Measurements from ENCODE around the gene SCNN1A.

SCNN1A gene

DNA sequence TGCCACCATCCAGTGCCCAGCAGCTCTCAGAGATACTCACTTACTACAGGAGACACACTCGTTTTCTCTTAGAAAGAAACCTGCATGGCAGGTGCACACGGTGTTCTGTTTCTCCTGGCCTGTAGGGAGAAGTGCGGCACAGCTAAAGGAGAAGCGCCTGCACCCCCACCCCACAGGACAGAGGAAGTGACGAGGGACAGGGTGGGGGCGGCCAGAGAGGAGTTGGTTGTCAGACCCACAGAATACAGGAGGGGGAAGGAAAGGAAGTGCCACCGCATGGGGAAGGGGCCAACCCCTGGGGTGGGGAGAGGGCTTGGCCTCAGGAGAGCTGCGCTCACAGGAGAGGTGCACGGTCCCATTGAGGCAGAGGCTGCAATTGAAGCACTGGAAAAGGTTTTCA lies 42.3 kb downstream of the SCNN1A start:
- Histone ChIP-seq H3K4me1 (ENCODE audit: insufficient read depth, low read length) (peaks cover 53% of the 10 kb centered on the region), H3K9ac (ENCODE audit: low read length) (no peak overlapping the region), H3K27ac (ENCODE audit: low read depth, low read length) (peak overlapping the region; percentile 63), H3K27me3 (ENCODE audit: control insufficient read depth in 1 of 2, insufficient read depth in 2 of 2, low read length in 2 of 2) (no peaks in the 10 kb centered on the region), H3K9me3 (ENCODE audit: low read length) (no peaks in the 10 kb centered on the region), H3K36me3 (ENCODE audit: insufficient read depth, low read length) (peaks cover 63% of the 10 kb centered on the region), H3K4me3 (ENCODE audit: low read depth in 1 of 2, low read length in 2 of 2) (no peak overlapping the region)

DNA sequence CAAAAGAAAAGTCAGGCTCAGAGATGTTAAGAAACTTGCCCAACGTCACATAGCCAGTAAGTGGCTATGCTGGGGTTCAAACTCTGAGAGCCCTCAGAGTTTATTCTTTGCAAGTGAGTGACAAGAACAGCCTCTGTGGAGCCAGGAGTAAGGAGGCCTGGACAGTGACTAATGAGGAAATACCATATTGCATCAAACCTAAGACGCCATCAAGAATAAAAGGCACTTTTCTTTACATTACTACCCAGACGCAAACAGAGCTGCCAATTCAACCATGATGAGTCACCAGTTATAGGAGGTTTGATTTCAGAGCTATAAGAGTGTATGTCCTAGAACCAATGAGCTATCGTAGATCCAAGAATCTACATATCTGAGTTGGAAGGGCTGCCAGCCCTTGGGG lies 42.9 kb downstream of the SCNN1A start:
- Histone ChIP-seq H3K27me3 (ENCODE audit: control insufficient read depth in 1 of 2, insufficient read depth in 2 of 2, low read length in 2 of 2) (no peaks in the 10 kb centered on the region), H3K9me3 (ENCODE audit: low read length) (no peaks in the 10 kb centered on the region), H3K27ac (ENCODE audit: low read depth, low read length) (peak overlapping the region; percentile 63), H3K36me3 (ENCODE audit: insufficient read depth, low read length) (peaks cover 63% of the 10 kb centered on the region), H3K9ac (ENCODE audit: low read length) (no peak overlapping the region), H3K4me1 (ENCODE audit: insufficient read depth, low read length) (peaks cover 53% of the 10 kb centered on the region), H3K4me3 (ENCODE audit: low read depth in 1 of 2, low read length in 2 of 2) (no peak overlapping the region)

DNA sequence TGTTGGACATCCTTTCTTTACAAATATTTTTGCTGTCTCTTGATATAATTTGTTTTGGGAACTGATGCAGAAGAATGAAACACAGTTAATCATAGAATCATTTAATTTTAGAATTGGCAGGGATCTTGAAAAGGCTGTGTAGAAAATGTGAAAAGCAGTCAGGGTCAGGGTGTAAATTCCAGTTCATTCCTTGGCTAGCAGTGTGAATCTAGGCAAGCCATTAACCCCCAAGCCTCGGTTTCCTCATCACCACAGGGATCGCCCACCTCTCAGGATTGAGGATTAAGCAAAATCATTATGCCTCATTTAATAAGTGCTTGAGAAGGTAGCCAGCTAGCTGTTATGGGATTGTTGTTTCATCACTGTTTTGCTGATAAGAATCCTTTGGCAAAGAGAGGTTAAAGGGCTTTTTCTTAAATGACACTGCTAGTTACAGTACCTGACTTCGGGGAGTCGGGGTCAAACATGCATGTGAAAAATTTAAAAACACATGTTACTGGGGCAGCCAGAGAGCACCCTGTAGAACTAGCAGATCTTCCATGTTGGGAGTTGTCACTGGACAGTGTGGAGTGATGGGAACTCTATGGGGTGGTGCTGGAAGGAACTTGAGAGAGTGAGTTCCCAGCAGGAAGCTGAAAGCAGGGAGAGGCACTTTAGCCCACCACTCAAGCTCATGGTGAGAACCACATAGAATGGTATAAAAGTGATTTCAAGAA lies 44.2 kb downstream of the SCNN1A start:
- Histone ChIP-seq H3K27ac (ENCODE audit: low read depth, low read length) (peak overlapping the region; percentile 24), H3K4me3 (ENCODE audit: low read depth in 1 of 2, low read length in 2 of 2) (no peak overlapping the region), H3K9me3 (ENCODE audit: low read length) (no peaks in the 10 kb centered on the region), H3K4me1 (ENCODE audit: insufficient read depth, low read length) (peaks cover 53% of the 10 kb centered on the region), H3K27me3 (ENCODE audit: control insufficient read depth in 1 of 2, insufficient read depth in 2 of 2, low read length in 2 of 2) (no peaks in the 10 kb centered on the region), H3K9ac (ENCODE audit: low read length) (no peak overlapping the region), H3K36me3 (ENCODE audit: insufficient read depth, low read length) (peaks cover 63% of the 10 kb centered on the region)

DNA sequence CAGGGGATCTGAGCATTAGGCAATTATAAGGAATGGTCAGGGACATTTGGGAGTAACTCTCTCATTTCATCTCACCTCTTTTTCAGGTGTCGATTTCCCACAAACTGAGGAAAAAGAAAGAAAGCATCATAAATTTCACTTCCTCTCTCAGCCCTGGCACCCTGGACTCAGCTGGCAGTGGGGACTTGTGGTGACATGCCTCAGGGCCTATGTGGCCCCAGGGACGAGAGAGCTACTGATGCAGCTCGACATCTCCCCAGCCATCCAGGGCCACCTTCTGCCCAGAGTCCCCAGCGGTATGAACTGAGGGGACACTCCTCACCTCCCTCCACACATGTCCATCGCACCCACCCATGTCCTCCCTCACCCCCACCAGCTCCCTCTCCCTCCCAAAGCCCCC lies 45.2 kb downstream of the SCNN1A start:
- Histone ChIP-seq H3K9ac (ENCODE audit: low read length) (no peak overlapping the region), H3K4me3 (ENCODE audit: low read depth in 1 of 2, low read length in 2 of 2) (no peak overlapping the region), H3K4me1 (ENCODE audit: insufficient read depth, low read length) (peaks cover 47% of the 10 kb centered on the region), H3K27me3 (ENCODE audit: control insufficient read depth in 1 of 2, insufficient read depth in 2 of 2, low read length in 2 of 2) (no peaks in the 10 kb centered on the region), H3K27ac (ENCODE audit: low read depth, low read length) (peak overlapping the region; percentile 24), H3K9me3 (ENCODE audit: low read length) (no peaks in the 10 kb centered on the region), H3K36me3 (ENCODE audit: insufficient read depth, low read length) (peaks cover 62% of the 10 kb centered on the region)

DNA sequence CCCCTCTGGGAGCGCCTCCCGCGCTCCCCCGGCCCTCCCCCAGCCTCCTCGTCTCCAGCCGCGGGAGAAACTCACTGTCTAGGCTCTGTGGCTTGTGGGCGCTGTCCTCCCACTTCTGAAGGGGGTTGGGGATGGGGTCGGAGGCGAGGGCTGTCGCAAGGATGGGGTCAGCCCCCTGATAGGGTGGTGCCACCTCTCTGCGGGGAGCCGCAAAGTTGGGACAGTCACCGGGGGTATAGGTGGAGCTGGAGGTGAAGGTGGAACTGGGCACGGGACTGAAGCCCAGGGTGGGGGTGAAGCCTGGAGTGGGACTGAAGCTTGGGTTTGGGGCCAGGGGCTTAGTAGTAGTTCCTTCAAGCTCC lies 45.7 kb downstream of the SCNN1A start:
- peaks cover 57% of the 10 kb centered on the region for H3K36me3 ChIP-seq (ENCODE audit: insufficient read depth, low read length)
- H3K4me3 ChIP-seq (ENCODE audit: low read depth in 1 of 2, low read length in 2 of 2), result no peak overlapping the region
- peaks cover 47% of the 10 kb centered on the region for H3K4me1 ChIP-seq (ENCODE audit: insufficient read depth, low read length)
- no peaks in the 10 kb centered on the region for H3K27me3 ChIP-seq (ENCODE audit: control insufficient read depth in 1 of 2, insufficient read depth in 2 of 2, low read length in 2 of 2)
- H3K9me3 ChIP-seq (ENCODE audit: low read length), result no peaks in the 10 kb centered on the region
- no peak overlapping the region for H3K9ac ChIP-seq (ENCODE audit: low read length)
- H3K27ac ChIP-seq (ENCODE audit: low read depth, low read length), result peak overlapping the region; percentile 12

DNA sequence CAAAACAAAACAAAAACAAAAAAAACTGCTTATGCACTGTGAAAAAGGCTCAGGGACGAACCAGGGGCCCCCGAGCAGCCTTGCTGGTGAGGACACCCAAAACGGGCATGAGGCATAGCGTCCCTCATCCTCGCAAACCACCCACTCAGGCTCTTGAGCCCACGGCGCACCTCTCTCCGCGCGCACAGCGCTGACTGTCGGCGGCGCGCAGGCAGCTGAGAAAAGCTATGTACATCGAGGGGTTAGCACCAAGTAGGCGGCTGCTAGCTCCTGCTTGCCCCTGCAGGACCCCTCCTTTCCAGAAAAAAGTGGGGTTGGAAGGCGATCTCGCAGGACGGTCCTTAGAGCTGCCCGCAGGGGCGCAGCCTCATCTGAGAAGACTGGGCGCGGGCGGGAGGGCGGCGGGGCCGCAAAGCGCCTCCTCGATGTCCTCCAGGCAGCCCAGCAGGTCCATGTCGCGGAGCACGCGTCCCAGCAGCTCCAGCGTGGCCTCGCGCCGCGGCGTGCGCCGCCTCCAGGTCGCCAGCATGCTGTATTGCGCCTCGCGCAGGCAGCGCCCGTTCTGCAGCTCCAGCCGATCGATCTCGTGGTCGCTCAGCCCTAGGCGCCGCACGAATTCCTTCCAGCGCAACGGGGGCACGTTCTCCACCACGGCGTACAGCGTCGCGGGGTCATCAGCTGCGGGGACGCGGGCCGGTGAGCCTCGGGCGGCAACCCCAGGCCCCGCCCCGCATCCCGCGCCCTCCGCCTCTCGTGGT lies 46.2 kb downstream of the SCNN1A start:
- H3K9me3 ChIP-seq (ENCODE audit: low read length), result no peaks in the 10 kb centered on the region
- peaks cover 46% of the 10 kb centered on the region for H3K4me1 ChIP-seq (ENCODE audit: insufficient read depth, low read length)
- H3K36me3 ChIP-seq (ENCODE audit: insufficient read depth, low read length), result peaks cover 52% of the 10 kb centered on the region
- peak overlapping the region; percentile 43 for H3K27ac ChIP-seq (ENCODE audit: low read depth, low read length)
- no peak overlapping the region for H3K9ac ChIP-seq (ENCODE audit: low read length)
- H3K27me3 ChIP-seq (ENCODE audit: control insufficient read depth in 1 of 2, insufficient read depth in 2 of 2, low read length in 2 of 2), result no peaks in the 10 kb centered on the region
- H3K4me3 ChIP-seq (ENCODE audit: low read depth in 1 of 2, low read length in 2 of 2), result no peak overlapping the region

DNA sequence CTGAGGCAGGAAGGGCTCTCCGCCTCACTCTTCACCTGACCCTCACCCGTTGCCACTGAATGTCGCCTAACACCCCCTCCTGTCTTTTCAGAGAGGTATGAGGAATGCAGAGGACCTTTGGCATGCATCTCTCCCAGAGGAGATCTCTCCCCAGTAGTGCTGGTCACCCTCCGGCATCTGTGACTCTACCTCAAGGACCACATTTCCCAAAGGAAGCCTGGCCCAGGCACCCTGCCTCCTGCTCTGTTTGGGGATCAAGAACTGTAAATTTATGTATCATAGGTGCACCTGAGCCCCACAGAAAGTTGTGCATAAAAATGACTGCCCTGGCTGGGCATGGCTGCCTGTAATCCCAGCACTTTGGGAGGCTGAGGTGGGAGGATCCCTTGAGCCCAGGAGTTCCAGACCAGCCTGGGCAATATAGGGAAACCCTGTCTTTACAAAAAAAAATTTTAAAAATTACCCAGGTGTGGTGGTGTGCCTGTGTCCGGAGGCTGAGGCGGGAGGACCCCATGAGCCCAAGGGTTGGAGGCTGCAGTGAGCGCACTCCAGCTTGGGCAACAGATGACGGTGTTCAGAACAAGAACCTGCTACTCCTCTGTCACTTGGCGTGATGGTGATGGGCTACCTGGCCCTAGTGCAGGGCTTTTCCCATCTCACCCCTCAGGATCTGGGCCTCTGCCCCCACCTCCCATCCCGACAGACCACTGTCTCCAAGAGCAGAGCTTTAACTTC lies 47.2 kb downstream of the SCNN1A start:
- H3K27ac ChIP-seq (ENCODE audit: low read depth, low read length), result peak overlapping the region; percentile 59
- no peak overlapping the region for H3K9ac ChIP-seq (ENCODE audit: low read length)

DNA sequence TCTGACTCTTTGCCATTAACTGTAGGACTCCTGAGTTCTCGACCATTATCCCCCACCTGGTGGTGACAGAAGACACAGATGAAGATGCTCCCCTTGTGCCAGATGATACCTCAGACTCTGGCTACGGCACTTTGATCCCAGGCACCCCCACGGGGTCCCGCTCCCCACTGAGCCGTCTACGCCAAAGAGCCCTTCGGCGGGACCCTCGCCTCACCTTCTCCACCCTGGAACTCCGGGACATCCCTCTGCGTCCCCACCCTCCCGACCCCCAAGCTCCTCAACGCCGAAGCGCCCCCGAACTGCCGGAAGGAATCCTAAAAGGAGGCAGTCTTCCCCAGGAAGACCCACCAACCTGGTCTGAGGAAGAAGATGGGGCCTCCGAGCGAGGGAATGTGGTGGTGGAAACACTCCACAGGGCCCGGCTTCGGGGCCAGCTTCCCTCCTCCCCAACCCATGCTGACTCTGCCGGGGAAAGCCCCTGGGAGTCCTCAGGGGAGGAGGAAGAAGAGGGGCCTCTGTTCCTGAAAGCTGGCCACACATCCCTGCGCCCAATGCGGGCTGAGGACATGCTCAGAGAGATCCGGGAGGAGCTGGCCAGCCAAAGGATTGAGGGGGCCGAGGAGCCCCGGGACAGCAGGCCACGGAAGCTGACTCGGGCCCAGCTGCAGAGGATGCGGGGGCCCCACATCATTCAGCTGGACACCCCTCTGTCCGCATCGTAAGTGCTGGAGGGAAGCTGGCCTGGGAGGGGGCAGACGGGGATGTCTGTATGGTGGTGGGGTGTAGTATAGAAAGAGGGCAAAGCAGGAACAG lies 47.9 kb downstream of the SCNN1A start:
- peaks cover 35% of the 10 kb centered on the region for H3K36me3 ChIP-seq (ENCODE audit: insufficient read depth, low read length)
- peak overlapping the region; percentile 88 for H3K9ac ChIP-seq (ENCODE audit: low read length)
- H3K27ac ChIP-seq (ENCODE audit: low read depth, low read length), result peak overlapping the region; percentile 59
- H3K4me3 ChIP-seq (ENCODE audit: low read depth in 1 of 2, low read length in 2 of 2), result peak overlapping the region in 1 of 2 donors; percentile 47
- H3K9me3 ChIP-seq (ENCODE audit: low read length), result no peaks in the 10 kb centered on the region
- no peaks in the 10 kb centered on the region for H3K27me3 ChIP-seq (ENCODE audit: control insufficient read depth in 1 of 2, insufficient read depth in 2 of 2, low read length in 2 of 2)
- H3K4me1 ChIP-seq (ENCODE audit: insufficient read depth, low read length), result peaks cover 46% of the 10 kb centered on the region

More for the DNA sequence above, 47.2 kb downstream of the SCNN1A start:
- H3K9me3 ChIP-seq (ENCODE audit: low read length), result no peaks in the 10 kb centered on the region
- no peaks in the 10 kb centered on the region for H3K27me3 ChIP-seq (ENCODE audit: control insufficient read depth in 1 of 2, insufficient read depth in 2 of 2, low read length in 2 of 2)
- H3K4me3 ChIP-seq (ENCODE audit: low read depth in 1 of 2, low read length in 2 of 2), result no peak overlapping the region
- peaks cover 44% of the 10 kb centered on the region for H3K4me1 ChIP-seq (ENCODE audit: insufficient read depth, low read length)
- H3K36me3 ChIP-seq (ENCODE audit: insufficient read depth, low read length), result peaks cover 43% of the 10 kb centered on the region

DNA sequence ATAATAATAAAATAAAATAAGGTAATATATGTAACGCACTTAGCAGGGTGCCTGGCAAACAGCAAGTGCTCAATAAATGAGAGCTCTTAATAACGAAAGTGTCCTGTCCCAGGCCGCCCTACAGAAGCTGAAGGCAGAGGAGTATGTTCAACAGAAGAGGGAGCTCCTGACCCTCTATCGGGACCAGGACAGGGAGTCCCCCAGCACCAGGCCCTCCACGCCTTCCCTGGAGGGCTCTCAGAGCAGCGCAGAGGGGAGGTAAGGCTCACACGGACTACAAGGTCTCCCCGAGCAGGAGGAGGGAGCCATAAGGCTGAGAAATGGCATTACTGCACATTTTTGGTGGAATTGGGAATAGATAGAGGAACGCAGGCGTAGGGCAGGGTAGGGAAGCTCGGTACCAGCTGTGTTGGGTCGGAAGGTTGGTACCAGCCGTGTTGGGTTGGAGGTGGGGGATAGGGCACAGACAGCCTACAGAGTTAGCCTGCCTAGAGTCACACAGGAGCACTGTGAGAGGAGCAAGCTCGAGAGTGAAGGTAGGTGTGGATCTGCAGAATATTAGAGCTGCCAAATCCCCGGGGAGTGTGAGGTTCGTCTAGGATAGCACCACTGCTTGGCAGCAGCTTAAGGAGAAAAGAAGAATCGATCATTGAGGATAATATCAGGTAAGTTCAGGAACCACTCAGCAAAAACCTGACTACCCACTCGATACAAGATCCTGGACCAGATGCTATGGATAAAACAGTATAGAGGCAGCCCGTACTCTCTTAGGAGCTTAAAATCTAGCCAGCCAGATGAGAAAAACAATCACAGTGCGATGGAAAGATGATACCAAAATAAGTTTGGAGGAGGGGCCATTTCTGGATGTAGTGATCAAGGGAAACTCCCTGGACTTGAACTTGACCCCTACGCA lies 48.8 kb downstream of the SCNN1A start:
- Histone ChIP-seq H3K4me1 (ENCODE audit: insufficient read depth, low read length) (peaks cover 51% of the 10 kb centered on the region), H3K27ac (ENCODE audit: low read depth, low read length) (peak overlapping the region; percentile 59), H3K4me3 (ENCODE audit: low read depth in 1 of 2, low read length in 2 of 2) (peak overlapping the region in 1 of 2 donors; percentile 47), H3K36me3 (ENCODE audit: insufficient read depth, low read length) (peaks cover 29% of the 10 kb centered on the region), H3K9ac (ENCODE audit: low read length) (peak overlapping the region; percentile 88), H3K9me3 (ENCODE audit: low read length) (no peaks in the 10 kb centered on the region), H3K27me3 (ENCODE audit: control insufficient read depth in 1 of 2, insufficient read depth in 2 of 2, low read length in 2 of 2) (no peaks in the 10 kb centered on the region)

DNA sequence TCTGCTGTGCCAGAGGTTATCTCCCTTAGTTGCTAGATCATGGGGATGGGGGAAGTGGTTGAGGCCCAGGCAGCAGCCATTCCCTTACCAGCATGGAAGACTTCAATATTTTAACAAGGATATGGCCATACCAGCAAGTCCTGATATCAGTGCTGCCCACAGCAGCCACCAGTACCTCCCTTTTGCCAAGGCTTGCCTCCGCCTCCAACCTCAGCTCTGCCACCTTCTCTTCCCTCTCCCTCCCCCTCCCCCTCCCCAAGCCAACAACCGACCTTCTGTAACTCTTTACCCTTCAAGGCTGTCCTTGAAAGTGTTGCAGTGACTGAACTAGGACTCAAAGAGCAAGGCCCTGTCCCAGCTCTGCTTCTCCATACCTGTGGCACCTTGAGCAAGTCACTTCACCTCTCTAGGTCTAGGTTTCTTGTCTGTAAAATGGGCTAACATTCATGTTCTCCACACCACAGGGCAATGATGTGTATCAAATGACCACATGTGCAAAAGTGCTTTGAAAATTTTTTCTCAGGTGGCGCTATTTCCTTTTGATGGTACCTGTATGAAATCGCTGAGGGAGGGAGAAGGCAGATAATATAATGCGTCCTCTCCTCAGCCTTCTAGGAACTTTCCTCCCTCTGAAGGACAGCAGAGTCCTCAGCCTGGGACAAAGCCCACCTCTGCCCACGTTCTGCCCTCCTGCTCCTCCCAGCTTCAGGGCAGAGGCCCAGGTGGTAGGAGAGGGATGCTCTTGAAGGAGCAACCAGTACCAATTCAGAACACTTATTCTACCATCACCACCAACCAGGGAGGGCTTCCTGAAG lies 50.2 kb downstream of the SCNN1A start:
- H3K27ac ChIP-seq (ENCODE audit: low read depth, low read length), result no peak overlapping the region
- H3K4me1 ChIP-seq (ENCODE audit: insufficient read depth, low read length), result peaks cover 51% of the 10 kb centered on the region
- no peak overlapping the region for H3K9ac ChIP-seq (ENCODE audit: low read length)
- no peaks in the 10 kb centered on the region for H3K9me3 ChIP-seq (ENCODE audit: low read length)
- no peaks in the 10 kb centered on the region for H3K27me3 ChIP-seq (ENCODE audit: control insufficient read depth in 1 of 2, insufficient read depth in 2 of 2, low read length in 2 of 2)
- peaks cover 15% of the 10 kb centered on the region for H3K36me3 ChIP-seq (ENCODE audit: insufficient read depth, low read length)
- no peak overlapping the region for H3K4me3 ChIP-seq (ENCODE audit: low read depth in 1 of 2, low read length in 2 of 2)

Measured in muscle layer of colon (tissue), 2 donors.